WTC11 (cell line): Measurements from ENCODE around the gene TFB1M. TPM values are rescaled to one million over a fixed set of nuclear protein-coding genes. Genes with fewer than 3 reads are reported as not detected.

ENCODE experiments used
- ATAC-seq: fragments of 200-7000 bp; cut with Tn5 transposase; 2 replicates; pipeline ENCODE4 v1.10.0; 2021; ENCODE audit warnings: mild to moderate bottlenecking, moderate library complexity
- CTCF ChIA-PET: fragments of 300-600 bp; sonication (Branson Sonifier 250); formaldehyde crosslinking; loops from one replicate; lab custom pipeline; 2021; ENCODE audit warnings: antibody characterized with exemption; lab: Charles Lee
- POLR2A ChIA-PET: fragments of 350-600 bp; sonication (Branson Sonifier 250); formaldehyde crosslinking; loops from one replicate; lab custom pipeline; 2021; ENCODE audit warnings: antibody characterized with exemption; lab: Charles Lee
- DNase-seq: peaks from one replicate; pipeline ENCODE4 v3.0.0; 2021; ENCODE audit warnings: low spot score
- H3K27ac Mint-ChIP-seq: 2 replicates; pipeline ENCODE4 v1.8.0; 2021; ENCODE audit warnings: mixed read lengths
- H3K27me3 Mint-ChIP-seq: 2 replicates; pipeline ENCODE4 v1.8.0; 2021; ENCODE audit warnings: low read depth, mild to moderate bottlenecking, moderate library complexity, mixed read lengths
- H3K36me3 Mint-ChIP-seq: 2 replicates; pipeline ENCODE4 v1.8.0; 2021; ENCODE audit warnings: mixed read lengths
- H3K4me1 Mint-ChIP-seq: 2 replicates; pipeline ENCODE4 v1.8.0; 2022; ENCODE audit warnings: mixed read lengths
- H3K4me3 Mint-ChIP-seq: 2 replicates; pipeline ENCODE4 v1.8.0; 2021; ENCODE audit warnings: mild to moderate bottlenecking, moderate library complexity, mixed read lengths
- H3K9me3 Mint-ChIP-seq: 2 replicates; pipeline ENCODE4 v1.8.0; 2021; ENCODE audit warnings: mixed read lengths
- AFF4 ChIP-seq: sonication (generic); formaldehyde crosslinking; IDR thresholded peaks from 2 replicates; pipeline ENCODE4 v1.8.1; 2023; ENCODE audit warnings: mild to moderate bottlenecking, missing genetic modification reagents, borderline replicate concordance
- ATF2 ChIP-seq: sonication (generic); formaldehyde crosslinking; IDR thresholded peaks from 2 replicates; pipeline ENCODE4 v1.8.1; 2022; ENCODE audit warnings: low read depth, missing genetic modification reagents, borderline replicate concordance
- CBFB ChIP-seq: sonication (generic); formaldehyde crosslinking; IDR thresholded peaks from 2 replicates; pipeline ENCODE4 v1.8.1; 2022; ENCODE audit warnings: mild to moderate bottlenecking, low read depth, missing genetic modification reagents
- CDX4 ChIP-seq: fragments of 250-450 bp; sonication (Bioruptor Pico); IDR thresholded peaks from 2 replicates; pipeline ENCODE4 v1.9.0; 2021; ENCODE audit warnings: moderate library complexity, mild to moderate bottlenecking, inconsistent platforms, borderline replicate concordance
- CREB1 ChIP-seq: sonication (generic); formaldehyde crosslinking; IDR thresholded peaks from 2 replicates; pipeline ENCODE4 v1.8.0; 2023; ENCODE audit warnings: mild to moderate bottlenecking, missing genetic modification reagents
- E2F4 ChIP-seq: sonication (generic); formaldehyde crosslinking; IDR thresholded peaks from 2 replicates; pipeline ENCODE4 v1.8.1; 2022; ENCODE audit warnings: low read depth, mild to moderate bottlenecking, moderate library complexity, missing genetic modification reagents, borderline replicate concordance
- EMX1 ChIP-seq: fragments of 250-450 bp; sonication (Bioruptor Pico); IDR thresholded peaks from 2 replicates; pipeline ENCODE4 v1.8.0; 2021; ENCODE audit warnings: mild to moderate bottlenecking
- ESRRA ChIP-seq: sonication (generic); formaldehyde crosslinking; IDR thresholded peaks from 2 replicates; pipeline ENCODE4 v1.8.1; 2022; ENCODE audit warnings: mild to moderate bottlenecking, missing genetic modification reagents, borderline replicate concordance
- FOXP4 ChIP-seq: sonication (generic); formaldehyde crosslinking; IDR thresholded peaks from 2 replicates; pipeline ENCODE4 v1.8.0; 2022; ENCODE audit warnings: mild to moderate bottlenecking, missing genetic modification reagents
- GABPB1 ChIP-seq: sonication (generic); formaldehyde crosslinking; IDR thresholded peaks from 2 replicates; pipeline ENCODE4 v1.8.1; 2023; ENCODE audit warnings: mild to moderate bottlenecking, missing genetic modification reagents
- IRF2 ChIP-seq: sonication (generic); formaldehyde crosslinking; IDR thresholded peaks from 2 replicates; pipeline ENCODE4 v1.8.0; 2022; ENCODE audit warnings: low read depth, missing genetic modification reagents, borderline replicate concordance
- MAX ChIP-seq: sonication (generic); formaldehyde crosslinking; IDR thresholded peaks from 2 replicates; pipeline ENCODE4 v1.8.0; 2022; ENCODE audit warnings: mild to moderate bottlenecking, missing genetic modification reagents
- MYBL2 ChIP-seq: sonication (generic); formaldehyde crosslinking; IDR thresholded peaks from 2 replicates; pipeline ENCODE4 v1.8.1; 2023; ENCODE audit warnings: mild to moderate bottlenecking, moderate library complexity, missing genetic modification reagents
- NFATC4 ChIP-seq: fragments of 250-450 bp; sonication (Bioruptor Pico); IDR thresholded peaks from 2 replicates; pipeline ENCODE4 v1.9.0; 2021; ENCODE audit warnings: mild to moderate bottlenecking
- OVOL2 ChIP-seq: fragments of 250-450 bp; sonication (Bioruptor Pico); IDR thresholded peaks from 2 replicates; pipeline ENCODE4 v1.9.0; 2021; ENCODE audit warnings: mild to moderate bottlenecking, borderline replicate concordance
- PRRX2 ChIP-seq: fragments of 250-450 bp; sonication (Bioruptor Pico); IDR thresholded peaks from 2 replicates; pipeline ENCODE4 v1.8.0; 2021; ENCODE audit warnings: mild to moderate bottlenecking
- ZNF396 ChIP-seq: fragments of 250-450 bp; sonication (Bioruptor Pico); IDR thresholded peaks from 2 replicates; pipeline ENCODE4 v1.8.0; 2021; ENCODE audit warnings: mild to moderate bottlenecking, moderate library complexity, borderline replicate concordance
- ZNF512 ChIP-seq: sonication (generic); formaldehyde crosslinking; IDR thresholded peaks from 2 replicates; pipeline ENCODE4 v1.8.1; 2022; ENCODE audit warnings: missing genetic modification reagents, borderline replicate concordance
- total RNA-seq: library from RNA; stranded (reverse); gene quantifications from 3 replicates; pipeline ENCODE4 v1.2.3, GENCODE V29; 2021

The TFB1M gene
- total RNA-seq, 1 experiment from 2014 or later, result 41.8 TPM

- POLR2A ChIA-PET, result no interaction called here
- H3K27ac Mint-ChIP-seq, result no peak overlapping the region
- peaks cover 12% of the 10 kb centered on the region for H3K4me1 Mint-ChIP-seq
- no peak for ATAC-seq
- TF ChIP-seq ATF2 (CRISPR knock-in tag) (no peak), PRRX2 (CRISPR knock-in tag) (no peak), NFATC4 (no peak), OVOL2 (CRISPR knock-in tag) (no peak), ZNF512 (CRISPR knock-in tag) (no peak), AFF4 (no peak), CDX4 (no peak), MAX (CRISPR knock-in tag) (no peak), EMX1 (no peak)
- peaks cover 43% of the 10 kb centered on the region for H3K36me3 Mint-ChIP-seq
- no peak overlapping the region for H3K4me3 Mint-ChIP-seq
- H3K27me3 Mint-ChIP-seq, result no peaks in the 10 kb centered on the region
- DNase-seq, result no peak
- peaks cover 5% of the 10 kb centered on the region; the same call in 1 of the 2 replicates for H3K9me3 Mint-ChIP-seq
- CTCF ChIA-PET, result no interaction called here
Measured at GRCh38 chr6:155311583-155311982, 2.7 kb downstream of the TFB1M start.

GRCh38 chr6:155311086-155311485 is 3.2 kb downstream of the TFB1M start:
- no peak for TF ChIP-seq MYBL2
- TF ChIP-seq CBFB (CRISPR knock-in tag), result no peak
- no peak for TF ChIP-seq CREB1 (CRISPR knock-in tag)
- TF ChIP-seq IRF2 (CRISPR knock-in tag), result no peak
- no peak for TF ChIP-seq E2F4 (CRISPR knock-in tag)
- no peak for TF ChIP-seq FOXP4 (CRISPR knock-in tag)
- TF ChIP-seq GABPB1 (CRISPR knock-in tag), result no peak
- TF ChIP-seq NFATC4, result no peak
- TF ChIP-seq ZNF396 (CRISPR knock-in tag), result no peak
- TF ChIP-seq ESRRA (CRISPR knock-in tag), result no peak
- no peaks in the 10 kb centered on the region for H3K27me3 Mint-ChIP-seq
- H3K9me3 Mint-ChIP-seq, result peaks cover under 1% of the 10 kb centered on the region; the same call in 1 of the 2 replicates
- CTCF ChIA-PET, result no interaction called here
- peaks cover 48% of the 10 kb centered on the region for H3K36me3 Mint-ChIP-seq
- H3K27ac Mint-ChIP-seq, result no peak overlapping the region
- peaks cover 12% of the 10 kb centered on the region for H3K4me1 Mint-ChIP-seq
- H3K4me3 Mint-ChIP-seq, result no peak overlapping the region
- ATAC-seq (no peak), DNase-seq (no peak)
- POLR2A ChIA-PET, result no interaction called here
